ENCODE results near the gene SEMA3B. TPM values are rescaled to one million over a fixed set of nuclear protein-coding genes. Genes with fewer than 3 reads are reported as not detected.

Gene SEMA3B
- total and polyA plus RNA-seq, 8 donors = 27.5 to 223 (median 43.4) TPM

- Histone ChIP-seq H3K27ac (peak overlapping the region in 2 of 4 donors; percentile 94 to 98), H3K4me1 (peaks cover 0 to 17% (median 6%) of the 10 kb centered on the region in 3 donors), H3K9me3 (no peaks in the 10 kb centered on the region), H3K27me3 (no peaks in the 10 kb centered on the region), H3K36me3 (peaks cover 8 to 21% (median 11%) of the 10 kb centered on the region in 3 donors), H3K4me3 (no peak overlapping the region)
- FAIRE-seq = no peak
- no peak for ATAC-seq
- peak in 1 of 6 donors; percentile 75 for DNase-seq
- TF ChIP-seq CTCF (IDR thresholded peaks at IDR 0.05) = no peak
- intact Hi-C loops (cut with DNase I) = loop anchor here in 1 of 3 donors (10.0 kb wide), 1 partner anchor 66 kb away; the partner anchor contains the start of genes HYAL2 and TUSC2
- WGBS, 2 donors = 85 to 86% methylated on average over 16 of the region's 16 CpGs
These were observed 10.0 kb upstream of the SEMA3B start for GRCh38 chr3:50258979-50259378.

GRCh38 chr3:50259432-50260026, 9.4 kb upstream of the SEMA3B start:
- Histone ChIP-seq H3K27ac (peak overlapping the region; percentile 94 to 98 (median 96)), H3K4me3 (peak overlapping the region in 3 of 4 donors; percentile 32 to 54 (median 53)), H3K9me3 (no peaks in the 10 kb centered on the region), H3K27me3 (no peaks in the 10 kb centered on the region), H3K36me3 (peaks cover 8 to 21% (median 11%) of the 10 kb centered on the region in 3 donors), H3K4me1 (peaks cover 0 to 21% (median 6%) of the 10 kb centered on the region in 3 donors)
- intact Hi-C loops (cut with DNase I) = loop anchor here in 1 of 3 donors (10.0 kb wide), 1 partner anchor 65 kb away; the partner anchor contains the start of genes HYAL2 and TUSC2
- FAIRE-seq (no peak), ATAC-seq (peak; percentile 3 to 16 (median 8)), DNase-seq (peak in 1 of 6 donors; percentile 81)
- 46 to 48% methylated on average over 18 of the region's 18 CpGs for WGBS, 2 donors
- no peak for TF ChIP-seq CTCF (IDR thresholded peaks at IDR 0.05)

DNA sequence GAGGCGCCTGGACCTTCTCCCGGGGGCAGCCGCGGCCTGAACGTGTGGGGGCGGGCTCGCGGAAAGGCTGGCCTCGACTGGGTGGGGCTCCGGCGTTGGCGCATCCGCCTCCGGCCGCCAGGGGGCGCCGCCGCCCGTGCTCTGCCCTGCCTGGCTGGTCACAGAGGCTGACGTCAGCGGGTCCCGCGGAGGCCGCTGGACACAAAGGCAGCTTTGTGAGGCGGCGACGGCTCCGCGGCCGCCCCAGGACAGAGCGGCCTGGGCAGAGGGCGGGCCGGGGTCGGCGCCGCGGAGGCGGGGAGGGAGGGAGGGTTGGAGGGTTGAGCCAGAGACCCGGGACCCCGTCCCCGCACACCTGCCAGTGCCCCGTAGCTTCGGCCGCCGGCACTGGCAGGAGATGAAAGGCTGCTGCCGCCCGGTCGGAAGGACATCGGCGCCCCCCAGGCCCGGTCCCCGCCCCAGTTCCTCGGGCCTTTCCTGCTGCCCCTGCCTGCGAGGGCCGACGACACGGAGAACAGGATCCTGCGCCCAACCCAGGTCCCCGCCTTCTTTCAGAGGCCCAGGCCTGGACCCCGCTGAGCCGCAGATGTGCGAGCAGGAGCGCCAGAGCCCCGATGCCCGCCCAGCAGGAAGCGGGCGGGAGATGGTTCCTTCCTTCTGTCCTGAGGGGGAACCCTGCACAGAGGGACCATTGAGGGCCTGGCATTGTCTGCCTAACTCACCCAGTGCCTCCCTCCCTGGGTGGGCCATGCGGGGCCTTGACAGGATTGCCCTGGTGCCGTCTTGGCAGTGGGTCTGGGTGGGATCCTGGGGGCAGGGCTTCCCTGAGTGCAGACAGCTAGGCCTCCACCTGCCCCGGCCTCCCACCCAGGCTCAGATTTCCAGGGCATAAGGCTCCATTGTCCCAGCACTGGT, 8.7 kb upstream of the SEMA3B start:
- ATAC-seq (peak; percentile 87 to 93 (median 91)), FAIRE-seq (no peak), DNase-seq (peak; percentile 90 to 98 (median 96))
- peak; percentile 98 to 99 (median 98) for TF ChIP-seq CTCF (IDR thresholded peaks at IDR 0.05)
- intact Hi-C loops (cut with DNase I) = no loop called here
- Histone ChIP-seq H3K9me3 (no peaks in the 10 kb centered on the region), H3K27me3 (no peaks in the 10 kb centered on the region), H3K36me3 (peaks cover 8 to 21% (median 9%) of the 10 kb centered on the region in 3 donors), H3K27ac (peak overlapping the region; percentile 94 to 98 (median 96)), H3K4me1 (peaks cover 0 to 26% (median 6%) of the 10 kb centered on the region in 3 donors), H3K4me3 (peak overlapping the region; percentile 32 to 54 (median 48))
- 1% methylated on average over 61 to 70 of the region's 70 CpGs for WGBS, 2 donors

- FAIRE-seq = no peak
- 67 to 78% methylated on average over 5 of the region's 5 CpGs for WGBS, 2 donors
- intact Hi-C loops (cut with DNase I) = no loop called here
These were observed 8.0 kb upstream of the SEMA3B start for GRCh38 chr3:50260942-50261441.

More at GRCh38 chr3:50260942-50261441, 8.0 kb upstream of the SEMA3B start:
- DNase-seq = peak in 1 of 6 donors; percentile 55
- peak overlapping the region in 2 of 4 donors; percentile 53 to 54 for H3K4me3 ChIP-seq
- ATAC-seq = no peak
- H3K36me3 ChIP-seq = peaks cover 7 to 21% (median 8%) of the 10 kb centered on the region in 3 donors
- H3K9me3 ChIP-seq = no peaks in the 10 kb centered on the region
- no peaks in the 10 kb centered on the region for H3K27me3 ChIP-seq
- H3K4me1 ChIP-seq = peaks cover 2 to 30% (median 6%) of the 10 kb centered on the region in 3 donors
- H3K27ac ChIP-seq = peak overlapping the region; percentile 94 to 98 (median 96)
- no peak for TF ChIP-seq CTCF (IDR thresholded peaks at IDR 0.05)

Measured in pancreas (tissue), 10 donors.